NAMALWA (cell line): Measurements from ENCODE around the gene MYO1D.
"Not testable (repeated sequence)": the region's sequence is repeated elsewhere in the genome, so short reads cannot be mapped to it uniquely, and the experiment has no call there.

ENCODE experiments used
- DNase-seq: peaks from one replicate; pipeline ENCODE4 v3.0.0-alpha.2; 2015; ENCODE audit warnings: low spot score

The MYO1D gene

DNA sequence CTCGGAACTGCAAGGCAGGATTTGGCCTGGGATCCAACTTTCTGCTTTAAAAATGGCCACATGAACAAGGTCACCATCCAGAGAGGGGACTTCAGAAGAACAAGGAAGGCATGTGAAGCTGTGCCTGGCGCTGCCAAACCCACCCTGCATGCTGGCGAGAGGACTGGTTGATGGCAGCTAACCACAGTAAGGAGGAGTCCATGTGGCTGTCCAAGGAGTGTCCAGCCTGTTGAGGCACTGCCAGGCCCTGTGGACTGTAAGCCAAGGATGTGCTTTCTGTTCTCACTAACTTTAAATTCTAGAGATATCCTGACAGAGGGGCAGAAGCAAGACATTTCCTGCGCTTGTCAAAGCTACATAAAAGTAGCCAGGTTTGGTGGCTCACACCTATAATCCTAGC is 349.8 kb downstream of the MYO1D start:
- no peak for DNase-seq

DNA sequence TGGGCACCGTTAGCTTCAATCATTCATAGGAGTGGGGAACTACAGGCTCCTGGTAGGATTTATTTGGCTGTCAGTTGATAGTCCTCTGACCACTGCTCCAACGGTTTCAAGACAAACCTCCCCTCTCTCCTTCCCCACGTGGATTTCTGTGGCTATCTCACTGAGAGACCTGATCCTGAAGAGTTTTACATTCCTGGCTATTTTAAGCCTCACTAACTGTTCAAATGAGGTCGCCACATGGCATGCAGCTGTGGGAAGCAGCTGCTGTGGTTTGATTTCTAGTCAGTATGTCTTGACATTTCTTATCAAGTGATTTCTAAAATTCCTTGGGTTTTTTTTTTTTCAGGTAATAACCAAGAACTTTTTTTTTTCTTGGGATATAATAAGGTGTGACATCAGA is 351.8 kb downstream of the MYO1D start:
- peak; percentile 17 for DNase-seq

DNA sequence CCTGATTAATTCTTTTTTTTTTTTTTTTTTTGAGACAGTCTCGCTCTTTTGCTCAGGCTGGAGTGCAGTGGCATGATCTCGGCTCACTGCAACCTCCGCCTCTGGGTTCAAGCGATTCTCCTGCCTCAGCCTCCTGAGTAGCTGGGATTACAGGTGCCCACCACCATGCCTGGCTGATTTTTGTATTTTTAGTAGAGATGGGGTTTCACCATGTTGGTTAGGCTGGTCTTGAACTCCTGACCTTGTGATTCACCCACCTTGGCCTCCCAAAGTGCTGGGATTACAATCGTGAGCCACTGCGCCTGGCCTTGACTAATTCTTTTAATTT is 352.4 kb downstream of the MYO1D start:
- not testable (repeated sequence) for DNase-seq

DNA sequence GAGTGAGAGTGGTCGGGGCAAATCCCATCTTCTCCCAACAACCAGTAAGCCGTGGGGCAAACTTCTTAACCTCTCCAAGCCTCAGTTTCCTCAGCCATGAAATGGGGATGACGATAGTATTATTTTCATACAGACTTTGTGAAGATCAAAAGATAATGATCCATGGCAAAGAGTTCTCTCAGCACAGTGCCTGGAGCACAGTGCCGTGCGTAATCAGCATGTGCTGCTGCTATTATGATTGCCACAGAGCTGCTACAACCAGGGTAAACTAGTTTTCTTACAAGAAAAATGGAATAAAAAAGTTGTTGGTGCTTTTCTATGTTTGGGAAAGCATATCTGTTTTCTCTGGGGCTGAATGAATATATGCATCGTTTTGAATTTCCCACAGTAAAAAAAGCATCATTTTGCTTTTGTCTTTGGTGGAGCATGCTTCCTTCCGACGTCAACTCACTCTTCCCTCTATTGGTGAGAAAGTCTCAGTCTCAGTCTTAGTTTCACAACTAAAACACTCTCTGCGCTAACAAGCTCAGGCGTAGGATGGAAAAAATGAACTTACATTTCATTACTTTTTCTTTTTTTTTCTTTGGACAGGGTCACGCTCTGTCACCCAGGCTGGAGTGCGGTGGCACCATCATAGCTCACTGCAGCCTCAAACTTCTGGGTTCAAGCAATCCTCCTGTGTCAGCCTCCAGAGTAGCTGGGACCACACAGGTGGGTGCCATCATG is 352.9 kb downstream of the MYO1D start:
- DNase-seq, result peak; percentile 78

DNA sequence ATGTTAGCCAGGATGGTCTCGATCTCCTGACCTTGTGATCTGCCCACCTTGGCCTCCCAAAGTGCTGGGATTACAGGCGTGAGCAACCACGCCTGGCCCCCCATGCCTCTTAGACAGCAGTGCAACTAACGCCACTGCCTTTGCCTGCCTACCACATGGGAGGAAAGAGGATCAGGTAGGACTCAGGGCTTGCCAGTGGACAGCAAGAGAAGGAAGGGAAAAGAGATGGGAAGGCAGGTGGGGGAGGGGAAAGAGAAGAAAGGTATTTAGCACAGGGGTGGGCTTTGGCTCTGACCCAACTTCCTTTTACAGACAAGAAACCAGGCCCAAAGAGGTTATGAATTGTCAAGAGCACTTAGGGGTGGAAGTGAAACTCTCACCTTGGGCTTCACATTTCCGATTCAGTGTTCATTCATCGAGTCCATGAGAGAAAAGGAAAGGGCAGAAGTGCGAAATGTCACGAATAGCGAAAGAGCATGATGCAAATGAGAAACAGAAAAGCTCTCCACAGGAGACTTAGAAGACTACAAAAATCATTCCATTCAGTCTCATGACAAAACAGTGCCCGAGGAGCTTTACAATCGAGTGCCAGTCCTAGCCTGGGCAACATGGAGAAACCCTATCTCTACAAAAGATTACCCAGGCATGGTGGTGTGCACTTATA is 353.8 kb downstream of the MYO1D start:
- peak; percentile 88 for DNase-seq

DNA sequence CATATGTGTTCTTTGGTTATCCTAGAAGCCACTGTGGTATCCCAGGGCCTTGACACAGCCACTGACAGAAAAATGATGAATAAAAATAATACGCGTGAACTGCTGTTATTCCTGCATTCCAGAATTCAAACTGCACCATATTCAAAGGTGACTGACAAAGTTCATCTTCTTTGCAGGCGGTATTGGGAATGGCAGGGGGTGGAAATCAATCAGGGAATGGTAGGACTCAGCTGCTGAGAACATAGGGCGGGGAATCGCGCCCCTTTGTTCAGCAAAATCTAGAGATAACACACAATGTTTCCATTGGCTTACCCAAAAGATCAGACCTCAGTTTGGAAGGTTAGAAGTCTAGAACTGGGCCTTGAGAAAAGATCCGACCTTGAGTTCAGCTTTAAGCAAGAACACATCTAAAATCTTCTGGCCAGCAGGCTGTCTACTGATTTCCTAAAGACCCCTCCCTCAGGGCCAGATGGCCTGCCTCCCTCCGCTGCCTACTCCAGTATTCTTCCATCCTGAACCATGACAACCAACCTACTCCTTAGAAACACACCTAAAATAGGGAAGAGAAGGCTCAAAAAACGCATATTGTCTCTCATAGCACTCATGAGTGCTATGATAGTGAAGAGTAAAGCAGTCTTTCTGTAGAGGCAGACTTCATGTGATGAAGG is 356.1 kb downstream of the MYO1D start:
- no peak for DNase-seq

DNA sequence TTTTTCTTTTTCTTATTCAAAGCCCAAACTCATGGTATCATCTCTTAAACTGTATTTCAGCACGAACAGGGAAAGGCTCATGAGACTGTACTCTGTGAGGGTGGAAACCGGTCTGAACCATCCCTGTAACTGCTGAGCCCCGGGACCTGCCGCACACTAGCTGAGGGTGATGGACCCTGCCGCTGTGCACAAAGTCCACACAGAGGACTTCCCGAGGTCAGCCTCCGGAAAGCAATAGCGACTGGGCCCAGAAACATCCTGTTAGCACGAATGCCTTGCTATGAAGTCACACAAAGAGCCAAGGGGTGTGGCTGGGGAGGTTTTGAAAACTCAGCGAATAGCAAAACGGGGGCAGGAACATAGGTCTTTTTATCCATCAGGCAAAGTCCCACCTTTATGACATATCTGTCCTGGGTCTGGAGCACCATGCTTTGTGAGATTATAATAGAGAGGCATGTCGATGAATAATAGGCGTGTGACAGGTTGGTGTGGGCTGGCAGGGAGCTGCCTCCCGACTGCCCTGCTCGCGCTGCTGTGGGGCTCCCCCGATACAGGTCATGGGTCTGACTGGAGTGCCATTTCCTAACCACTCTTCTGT is 356.7 kb downstream of the MYO1D start:
- no peak for DNase-seq

DNA sequence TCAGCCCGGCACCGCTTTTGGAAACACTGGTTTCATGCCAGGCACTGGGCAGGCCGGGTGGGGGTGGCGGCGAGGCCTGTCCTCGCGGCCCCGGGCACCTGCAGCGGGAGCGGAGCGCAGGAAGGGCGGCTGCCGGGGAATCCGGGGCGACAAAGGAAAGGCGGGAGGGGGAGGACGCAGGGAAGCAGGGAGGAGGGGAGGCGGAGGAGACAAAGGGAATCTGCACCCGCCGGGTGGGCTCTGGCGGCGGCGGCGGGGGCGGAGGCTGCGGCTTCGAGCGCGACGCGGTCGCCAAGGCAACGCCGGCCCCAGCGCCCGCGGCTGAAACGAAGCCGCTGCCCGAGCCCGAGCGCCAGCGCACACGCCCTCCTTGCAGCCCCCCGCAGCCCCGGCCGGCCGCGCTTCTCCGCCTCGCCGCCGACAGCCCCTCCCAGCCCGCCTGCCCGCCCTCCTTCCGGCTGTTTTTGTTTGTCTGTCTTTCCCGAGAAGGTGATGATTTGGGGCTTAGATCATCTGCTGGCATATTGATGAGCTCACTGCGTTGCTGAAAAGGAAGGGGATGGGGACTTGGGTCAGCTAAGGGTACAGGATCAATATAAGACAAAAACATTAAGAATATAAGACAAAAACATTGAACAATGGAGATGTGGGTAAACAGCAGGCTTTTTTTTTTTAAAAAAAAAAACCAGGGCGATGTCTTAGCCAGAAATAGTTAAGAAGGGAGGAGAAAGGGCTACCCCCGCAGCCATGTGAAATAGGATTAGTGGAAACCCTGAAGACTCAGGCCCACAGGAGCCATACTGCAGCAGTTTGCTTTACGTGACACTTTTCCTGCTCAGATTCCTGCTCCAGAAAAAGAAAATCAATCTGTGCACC is 357.5 kb downstream of the MYO1D start:
- DNase-seq, result peak; percentile 43

DNA sequence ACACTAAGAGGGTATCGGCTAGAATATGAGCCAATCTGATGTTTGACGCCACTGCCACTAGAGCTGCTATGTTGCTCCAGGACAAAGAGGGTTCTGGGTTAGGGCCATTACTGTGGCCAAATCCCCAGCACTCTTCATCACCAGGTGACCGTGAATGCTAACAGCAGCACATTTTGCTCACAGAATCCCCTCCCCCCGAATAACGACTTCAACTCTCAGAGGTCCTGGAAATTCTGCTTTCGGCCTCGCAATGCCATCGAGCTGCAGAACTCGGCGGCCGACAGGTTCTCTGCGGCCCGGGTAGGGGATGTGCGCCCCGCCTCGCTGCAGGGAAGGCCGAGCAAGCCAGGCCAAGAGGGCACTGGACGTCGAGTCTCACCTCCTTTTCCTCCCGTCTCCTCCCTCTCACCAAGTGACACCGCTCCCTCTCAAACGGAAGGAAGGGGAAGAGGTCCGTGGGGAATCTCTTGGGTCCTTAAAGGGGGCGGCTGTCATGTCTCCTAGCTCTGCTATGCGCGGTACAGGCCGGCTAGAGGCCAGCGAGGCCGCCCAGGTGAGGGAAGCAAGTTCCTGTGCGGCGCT is 358.2 kb downstream of the MYO1D start:
- no peak for DNase-seq

DNA sequence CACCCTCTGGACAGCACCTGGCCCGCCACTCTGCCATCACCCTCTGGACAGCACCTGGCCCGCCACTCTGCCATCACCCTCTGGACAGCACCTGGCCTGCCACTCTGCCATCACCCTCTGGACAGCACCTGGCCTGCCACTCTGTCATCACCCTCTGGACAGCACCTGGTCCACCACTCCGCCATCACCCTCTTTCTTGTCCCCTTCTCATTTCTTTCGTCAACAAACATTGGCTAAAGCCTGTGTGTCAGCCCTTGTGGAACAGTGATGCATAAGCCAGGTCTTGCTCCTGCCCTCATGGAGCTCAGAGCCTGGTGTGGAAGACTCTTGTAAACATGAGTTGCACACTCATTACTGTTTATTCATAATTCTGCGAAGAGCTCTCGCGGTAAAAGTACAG is 358.9 kb downstream of the MYO1D start:
- DNase-seq, result no peak

DNA sequence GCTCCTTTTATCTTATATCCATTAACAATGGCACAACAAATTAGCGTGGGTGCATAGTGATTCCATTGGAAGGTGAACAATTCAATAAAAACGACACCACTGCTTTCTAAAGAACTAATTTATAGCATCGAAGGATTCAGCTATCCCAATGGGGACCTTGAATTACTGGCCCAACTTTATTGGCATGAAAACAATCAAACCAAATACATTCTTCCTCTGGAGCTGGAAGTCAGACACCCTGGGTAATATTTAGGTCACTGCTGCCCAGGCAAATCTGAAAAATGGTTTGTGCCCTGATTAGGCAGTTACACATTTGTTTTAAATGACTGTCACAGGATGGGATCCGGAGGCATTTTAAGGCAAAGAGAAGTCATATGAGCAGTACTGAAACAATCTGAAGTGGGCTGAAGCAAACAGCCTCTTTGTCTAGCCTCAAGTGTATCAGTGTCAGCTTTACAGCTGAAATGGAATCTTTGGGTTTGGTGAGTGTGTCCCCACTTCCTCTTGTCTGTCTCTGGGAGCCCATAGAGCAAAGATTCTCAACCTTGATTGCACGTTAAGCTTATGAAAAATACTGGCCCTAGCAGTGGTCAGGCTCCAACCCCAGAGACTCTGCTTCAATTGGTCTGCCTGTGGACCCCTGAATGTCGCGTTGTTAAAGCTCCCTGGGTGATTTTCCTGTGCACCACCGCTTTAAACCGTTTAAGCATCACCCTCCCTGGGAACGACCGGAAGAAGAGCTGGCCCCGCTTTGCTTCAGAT is 359.8 kb downstream of the MYO1D start:
- no peak for DNase-seq

DNA sequence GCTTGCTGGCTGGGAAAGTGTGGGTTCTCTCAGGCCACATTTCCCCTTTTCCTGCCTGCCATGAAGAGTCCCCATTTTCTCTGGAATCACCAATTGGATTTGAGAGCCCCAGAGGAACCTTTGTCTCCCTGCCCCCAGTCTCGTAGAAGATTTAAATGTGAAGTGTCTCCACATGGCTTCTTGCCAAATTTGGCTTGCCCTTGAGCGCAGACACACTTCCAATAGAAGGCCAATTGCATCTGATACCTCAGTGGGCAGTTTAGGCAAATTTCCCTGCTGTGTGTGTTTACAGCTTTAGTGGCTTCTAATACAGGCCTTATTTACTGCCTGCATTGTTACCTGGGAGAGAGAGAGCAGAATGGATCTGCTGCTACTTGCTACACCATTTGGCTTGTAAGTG is 360.5 kb downstream of the MYO1D start:
- DNase-seq, result no peak

DNA sequence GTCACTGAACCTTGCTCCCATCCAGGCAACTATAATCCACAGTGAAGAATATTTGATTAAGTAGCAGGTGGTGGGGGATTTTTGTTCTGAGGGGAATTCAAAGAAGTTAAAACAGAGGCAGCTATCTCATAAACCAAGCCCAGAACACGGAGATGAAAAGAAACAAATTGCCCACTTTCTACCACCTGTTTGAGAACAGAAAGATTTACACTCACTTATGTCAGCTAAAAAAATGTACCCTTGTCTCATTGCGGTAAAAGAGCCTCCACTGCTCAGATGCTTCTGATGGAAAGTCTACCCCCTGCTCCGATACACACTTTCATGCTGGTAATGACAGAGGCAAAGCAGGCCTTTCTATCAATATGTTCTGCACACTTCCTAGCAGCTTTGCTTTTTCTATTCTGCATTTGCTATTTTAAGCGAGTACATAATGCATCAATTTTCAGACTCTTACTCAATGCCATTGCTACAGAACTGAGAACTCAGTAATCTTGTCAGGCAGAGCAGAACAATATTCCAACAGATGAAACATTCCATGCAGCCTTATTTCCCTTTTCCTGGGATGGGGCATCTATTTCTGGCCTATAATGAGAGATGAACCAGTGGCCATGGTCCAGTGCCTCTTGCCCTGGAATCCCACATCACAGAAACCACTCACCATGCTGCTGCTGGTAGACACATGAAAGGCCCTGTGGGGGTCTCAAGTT is 361.1 kb downstream of the MYO1D start:
- DNase-seq, result no peak

DNA sequence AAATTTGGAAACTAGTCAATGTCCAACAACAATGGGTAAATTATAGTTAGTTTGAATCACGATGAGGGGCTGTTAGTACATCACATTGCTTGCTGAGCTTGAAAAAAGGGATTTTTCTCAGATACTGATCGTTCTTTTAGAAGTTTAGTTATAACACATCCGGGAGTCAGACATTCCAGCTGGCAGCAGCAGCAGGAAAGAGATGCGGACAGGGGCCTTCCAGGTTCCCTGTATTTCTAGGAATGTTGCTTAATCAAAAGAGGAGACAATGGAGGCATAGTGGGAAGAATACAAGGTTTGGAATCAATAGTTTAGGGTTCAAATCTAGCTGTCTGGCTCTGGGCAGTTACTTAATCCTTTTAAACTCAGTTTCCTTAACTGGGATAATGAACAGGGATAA is 362.3 kb downstream of the MYO1D start:
- DNase-seq, result no peak

DNA sequence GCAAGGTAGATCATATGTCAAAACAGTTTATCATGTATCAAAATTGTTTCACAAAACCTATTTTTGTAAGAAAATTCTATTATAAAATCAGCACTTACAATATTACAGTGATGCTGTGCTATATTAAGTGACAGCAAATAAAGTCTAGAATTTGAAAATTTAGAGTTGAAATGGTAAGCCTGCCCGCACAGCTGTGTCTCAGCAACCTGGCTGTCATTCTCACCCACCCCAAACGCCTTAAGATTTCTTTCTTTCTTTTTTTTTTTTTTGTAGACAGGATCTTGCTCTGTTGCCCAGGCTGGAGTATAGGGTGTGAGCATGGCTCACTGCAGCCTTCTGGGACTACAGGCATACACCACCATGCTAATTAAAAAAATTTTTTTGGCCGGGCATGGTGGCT is 363.3 kb downstream of the MYO1D start:
- no peak for DNase-seq

DNA sequence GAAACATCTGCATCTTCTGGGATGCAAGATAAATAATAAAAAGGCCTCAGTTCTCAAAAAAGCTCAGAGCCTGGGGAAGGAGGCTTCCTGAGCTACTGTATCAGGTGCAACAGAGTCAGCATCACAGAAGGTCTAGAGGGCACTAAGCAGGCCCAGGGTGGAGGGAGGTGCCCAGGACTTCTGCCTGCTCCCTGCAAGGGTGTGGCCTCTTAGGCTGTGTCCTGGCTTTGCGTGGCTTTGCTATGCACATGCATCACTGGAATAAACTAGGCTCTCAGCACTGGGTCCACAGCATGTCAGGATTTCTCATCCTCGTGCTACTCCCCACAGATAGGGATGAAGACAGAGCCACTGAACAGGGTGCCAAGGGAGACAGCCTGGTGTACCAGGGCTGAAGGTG is 364.6 kb downstream of the MYO1D start:
- DNase-seq, result no peak

DNA sequence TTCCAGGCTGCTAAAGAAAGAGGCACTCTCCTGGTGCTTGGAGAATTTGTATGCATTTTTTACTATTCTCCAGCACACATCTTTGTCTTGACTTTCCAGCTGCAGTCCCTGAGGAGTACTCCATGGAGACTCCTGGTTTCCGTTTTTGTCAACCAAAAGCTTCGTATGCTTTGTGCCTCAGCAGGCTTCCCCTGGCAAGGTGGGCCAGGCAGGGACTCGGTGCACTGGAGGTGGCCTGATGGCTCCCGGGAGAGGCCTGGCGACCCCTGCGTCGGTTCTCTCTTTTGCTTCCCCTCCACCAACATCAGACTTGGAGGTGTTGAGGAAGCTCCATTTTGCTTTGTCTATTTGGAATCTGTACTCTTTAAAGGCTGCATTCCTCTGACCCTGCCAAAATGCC is 366.5 kb downstream of the MYO1D start:
- DNase-seq, result no peak

DNA sequence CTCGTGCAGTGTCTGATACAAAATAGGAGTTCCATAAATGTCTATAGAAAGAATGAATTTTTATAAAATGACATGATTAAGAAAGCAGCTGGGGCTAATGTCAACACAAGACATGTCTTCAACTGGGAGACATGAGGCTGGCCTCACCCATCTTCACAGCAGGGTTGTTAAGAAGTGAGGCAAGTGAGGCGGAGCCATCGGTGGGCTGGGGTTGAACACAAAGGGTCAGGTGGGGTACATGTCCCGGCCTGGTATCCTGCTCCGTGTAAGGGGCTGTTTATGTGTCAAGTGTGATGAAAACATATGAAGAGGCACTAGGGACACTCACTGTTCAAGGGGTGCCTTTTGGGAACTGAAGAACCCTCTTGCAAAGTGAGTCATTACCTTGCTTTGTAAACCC is 368.0 kb downstream of the MYO1D start:
- no peak for DNase-seq

DNA sequence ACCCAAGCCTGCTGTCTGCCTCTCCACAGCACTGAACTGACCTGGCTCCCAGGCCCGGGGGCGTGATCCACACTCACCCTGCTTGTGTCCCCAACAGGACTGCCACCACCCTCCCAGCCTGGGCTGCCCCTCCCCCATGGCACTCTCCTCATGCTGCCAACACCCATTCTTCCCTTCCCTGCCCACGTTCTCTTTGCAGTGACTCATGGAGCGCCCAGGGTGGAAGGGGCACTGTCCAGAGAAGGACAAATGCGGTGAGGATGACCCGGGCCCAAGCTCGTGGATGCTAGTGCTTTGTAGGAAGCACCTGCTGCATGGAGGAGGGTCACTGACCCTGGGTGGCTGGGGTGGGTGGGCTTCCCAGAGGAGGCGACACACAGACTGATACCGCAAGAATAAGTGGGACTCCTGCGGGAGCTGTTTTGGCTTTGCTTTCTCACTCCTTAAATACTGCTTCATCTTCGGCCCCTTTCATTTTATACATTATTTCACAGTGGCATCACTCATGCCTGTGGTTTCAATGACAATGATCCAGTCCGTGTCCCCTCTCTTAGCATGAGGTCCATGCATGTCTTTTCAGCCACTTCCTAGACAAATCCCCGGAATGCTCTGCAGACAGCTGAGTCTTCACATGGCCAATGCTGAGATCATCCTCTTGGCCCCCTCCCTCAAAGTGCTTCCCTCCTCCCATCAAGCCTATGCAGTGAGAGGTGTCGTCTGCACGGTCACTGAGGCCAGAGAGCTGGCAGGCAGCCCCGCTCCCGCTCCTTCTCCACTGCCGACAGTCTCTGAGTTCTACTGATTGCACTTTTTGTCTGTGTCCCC is 372.5 kb downstream of the MYO1D start:
- no peak for DNase-seq
